Measurements from ENCODE around the gene MOK. TPM values are rescaled to one million over a fixed set of nuclear protein-coding genes. Genes with fewer than 3 reads are reported as not detected.

Gene MOK
- total and polyA plus RNA-seq, 2 donors (not counting 1 experiment from before 2014, with no cell fraction given), result 4.3 to 4.7 TPM

DNA sequence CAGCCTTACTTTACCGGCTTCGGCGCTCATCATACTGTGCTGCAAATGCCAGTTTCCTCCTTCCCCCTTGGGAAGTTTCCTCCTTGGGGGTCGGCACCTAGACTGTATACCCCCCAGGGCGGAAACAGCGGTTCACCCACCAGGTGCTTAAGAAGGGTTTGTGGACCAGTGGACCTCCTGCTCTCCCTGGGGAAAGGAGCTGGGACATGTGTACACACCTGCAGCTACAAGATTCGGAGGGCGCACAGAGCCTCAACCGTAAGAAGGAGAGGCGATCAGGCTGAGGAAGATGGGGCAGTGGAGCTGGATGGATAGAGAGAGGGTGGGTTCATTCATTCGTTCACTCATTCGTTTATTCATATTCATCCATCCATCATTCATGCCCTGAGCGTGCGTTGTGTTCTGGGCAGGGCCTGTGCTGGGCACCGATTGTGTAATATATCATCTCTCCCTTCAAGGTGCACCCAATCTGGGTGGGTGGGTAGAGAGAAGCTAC is 13.9 kb upstream of the MOK start:
- peaks cover 4% of the 10 kb centered on the region for H3K79me2 ChIP-seq (ENCODE audit: control insufficient read depth, insufficient read depth, low read length)
- DNase-seq (ENCODE audit: low read depth in 2 of 2), result no peak
- H3K36me3 ChIP-seq (ENCODE audit: control insufficient read depth, insufficient read depth, low read length), result no peaks in the 10 kb centered on the region
- H3K27me3 ChIP-seq (ENCODE audit: control insufficient read depth, insufficient read depth, low read length), result no peaks in the 10 kb centered on the region
- no peak for TF ChIP-seq EZH2 (IDR thresholded peaks at IDR 0.05; ENCODE audit: low read length, missing control alignments)
- TF ChIP-seq, protein P1, sequence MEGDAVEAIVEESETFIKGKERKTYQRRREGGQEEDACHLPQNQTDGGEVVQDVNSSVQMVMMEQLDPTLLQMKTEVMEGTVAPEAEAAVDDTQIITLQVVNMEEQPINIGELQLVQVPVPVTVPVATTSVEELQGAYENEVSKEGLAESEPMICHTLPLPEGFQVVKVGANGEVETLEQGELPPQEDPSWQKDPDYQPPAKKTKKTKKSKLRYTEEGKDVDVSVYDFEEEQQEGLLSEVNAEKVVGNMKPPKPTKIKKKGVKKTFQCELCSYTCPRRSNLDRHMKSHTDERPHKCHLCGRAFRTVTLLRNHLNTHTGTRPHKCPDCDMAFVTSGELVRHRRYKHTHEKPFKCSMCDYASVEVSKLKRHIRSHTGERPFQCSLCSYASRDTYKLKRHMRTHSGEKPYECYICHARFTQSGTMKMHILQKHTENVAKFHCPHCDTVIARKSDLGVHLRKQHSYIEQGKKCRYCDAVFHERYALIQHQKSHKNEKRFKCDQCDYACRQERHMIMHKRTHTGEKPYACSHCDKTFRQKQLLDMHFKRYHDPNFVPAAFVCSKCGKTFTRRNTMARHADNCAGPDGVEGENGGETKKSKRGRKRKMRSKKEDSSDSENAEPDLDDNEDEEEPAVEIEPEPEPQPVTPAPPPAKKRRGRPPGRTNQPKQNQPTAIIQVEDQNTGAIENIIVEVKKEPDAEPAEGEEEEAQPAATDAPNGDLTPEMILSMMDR (conservative IDR thresholded peaks at IDR 0.05 in 1 of 2, IDR thresholded peaks at IDR 0.05 in 1 of 2; ENCODE audit: low read depth in 1 of 2, low read length in 2 of 2), result no peak
- no peaks in the 10 kb centered on the region for H4K20me1 ChIP-seq (ENCODE audit: control insufficient read depth, extremely low read depth, insufficient read depth, low read length)
- peak overlapping the region; percentile 91 for H3K4me2 ChIP-seq (ENCODE audit: extremely low read depth, insufficient read depth, low read length)
- peak overlapping the region; percentile 90 for H3K27ac ChIP-seq (ENCODE audit: insufficient read depth, low read length)
- H3K9ac ChIP-seq (ENCODE audit: insufficient read depth, low read length), result peak overlapping the region; percentile 87
- H3K4me3 ChIP-seq (replicated peaks in 1 of 4; ENCODE audit: control extremely low read depth in 1 of 4, insufficient read depth in 1 of 4, low read depth in 3 of 4, low read length in 4 of 4), result peak overlapping the region; percentile 61 to 92 (median 77)
- peaks cover 7% of the 10 kb centered on the region for H3K4me1 ChIP-seq (ENCODE audit: control insufficient read depth, extremely low read depth, insufficient read depth, low read length)
- no peaks in the 10 kb centered on the region for H3K9me3 ChIP-seq (ENCODE audit: control insufficient read depth, insufficient read depth, low read depth, low read length)
- peak overlapping the region; percentile 65 for H2AFZ ChIP-seq (ENCODE audit: low read length)

DNA sequence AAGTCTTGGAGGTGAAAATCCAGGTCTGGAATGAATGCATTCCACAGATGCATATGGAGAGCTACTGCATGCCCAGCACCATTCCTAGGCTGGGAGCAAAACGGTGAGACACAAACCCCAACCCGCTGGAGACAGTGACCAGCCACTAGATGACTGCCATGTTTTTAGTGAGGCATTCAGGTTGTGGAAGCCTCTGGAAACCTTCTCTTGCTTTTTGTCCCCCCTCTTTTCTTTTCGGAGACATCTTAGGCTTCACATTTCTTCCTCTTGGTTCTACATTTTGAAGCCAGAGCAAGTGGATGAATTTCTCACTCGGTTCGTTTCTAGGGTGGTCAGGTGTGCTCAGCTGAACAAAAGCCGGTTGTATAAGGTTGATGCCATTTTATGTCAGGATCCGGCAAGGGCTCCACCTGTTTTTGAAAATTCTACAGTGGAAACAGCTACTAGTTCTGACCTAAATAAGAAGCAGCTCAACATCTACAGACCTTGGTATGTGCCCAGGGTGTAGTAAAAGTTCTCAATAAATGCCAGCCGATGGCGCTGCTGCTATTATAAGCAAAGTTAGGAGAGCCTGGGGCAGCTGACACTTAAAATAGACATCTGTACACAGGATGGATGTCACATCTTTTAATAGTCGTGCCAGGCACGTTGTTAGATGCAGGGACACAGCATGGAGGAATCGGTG is 12.7 kb upstream of the MOK start:
- Histone ChIP-seq H3K79me2 (ENCODE audit: control insufficient read depth, insufficient read depth, low read length) (peaks cover 4% of the 10 kb centered on the region), H3K36me3 (ENCODE audit: control insufficient read depth, insufficient read depth, low read length) (no peaks in the 10 kb centered on the region), H3K27ac (ENCODE audit: insufficient read depth, low read length) (no peak overlapping the region), H3K9me3 (ENCODE audit: control insufficient read depth, insufficient read depth, low read depth, low read length) (no peaks in the 10 kb centered on the region), H3K4me2 (ENCODE audit: extremely low read depth, insufficient read depth, low read length) (peak overlapping the region; percentile 21), H3K27me3 (ENCODE audit: control insufficient read depth, insufficient read depth, low read length) (no peaks in the 10 kb centered on the region), H3K9ac (ENCODE audit: insufficient read depth, low read length) (no peak overlapping the region), H3K4me3 (replicated peaks in 1 of 4; ENCODE audit: control extremely low read depth in 1 of 4, insufficient read depth in 1 of 4, low read depth in 3 of 4, low read length in 4 of 4) (peak overlapping the region; percentile 17 to 65 (median 50)), H3K4me1 (ENCODE audit: control insufficient read depth, extremely low read depth, insufficient read depth, low read length) (peaks cover 9% of the 10 kb centered on the region), H2AFZ (ENCODE audit: low read length) (peak overlapping the region; percentile 6), H4K20me1 (ENCODE audit: control insufficient read depth, extremely low read depth, insufficient read depth, low read length) (no peaks in the 10 kb centered on the region)
- DNase-seq (ENCODE audit: low read depth in 2 of 2), result no peak
- TF ChIP-seq, protein P1 (conservative IDR thresholded peaks at IDR 0.05 in 1 of 2, IDR thresholded peaks at IDR 0.05 in 1 of 2; ENCODE audit: low read depth in 1 of 2, low read length in 2 of 2), result no peak

DNA sequence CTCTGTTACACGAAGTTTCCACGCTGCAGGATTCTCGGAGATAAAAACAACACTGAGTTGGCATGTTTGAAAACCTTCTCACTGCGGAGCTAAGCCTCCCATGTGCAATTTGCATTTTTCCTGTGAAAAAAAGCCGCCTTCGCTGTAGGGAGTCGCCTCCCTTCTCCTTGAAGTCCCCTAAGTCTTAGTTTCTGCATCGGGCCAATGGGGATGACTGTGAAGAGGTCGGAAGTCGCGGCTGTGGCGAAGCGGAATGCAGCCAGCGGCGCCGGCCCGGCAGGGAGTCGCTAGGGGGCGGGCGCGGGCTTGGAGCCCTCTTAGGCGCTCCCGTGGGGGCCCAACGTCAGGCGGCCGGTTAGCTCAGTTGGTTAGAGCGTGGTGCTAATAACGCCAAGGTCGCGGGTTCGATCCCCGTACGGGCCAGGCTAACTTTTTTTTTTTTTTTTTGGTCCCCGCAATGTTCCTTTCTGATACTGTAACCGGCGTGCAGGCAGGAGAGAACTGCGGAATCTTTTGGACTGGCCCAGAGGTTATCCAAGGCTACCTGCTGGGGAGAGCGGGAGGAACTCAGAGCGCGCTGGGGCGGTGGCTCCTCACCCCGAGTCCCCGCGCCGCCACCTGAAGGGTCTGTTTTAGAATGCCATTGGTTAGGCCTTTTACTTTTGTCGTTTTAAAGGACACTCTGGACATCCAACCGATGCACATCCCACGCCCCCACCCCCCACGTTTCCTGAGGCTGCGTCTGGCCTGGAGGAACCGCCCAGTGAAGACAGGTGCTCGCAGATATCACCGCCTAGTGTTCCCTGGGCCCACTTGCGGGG is 12.0 kb upstream of the MOK start:
- Histone ChIP-seq H3K27me3 (ENCODE audit: control insufficient read depth, insufficient read depth, low read length) (no peaks in the 10 kb centered on the region), H3K9ac (ENCODE audit: insufficient read depth, low read length) (peak overlapping the region; percentile 4), H4K20me1 (ENCODE audit: control insufficient read depth, extremely low read depth, insufficient read depth, low read length) (no peaks in the 10 kb centered on the region), H3K9me3 (ENCODE audit: control insufficient read depth, insufficient read depth, low read depth, low read length) (no peaks in the 10 kb centered on the region), H3K79me2 (ENCODE audit: control insufficient read depth, insufficient read depth, low read length) (peaks cover 4% of the 10 kb centered on the region), H3K36me3 (ENCODE audit: control insufficient read depth, insufficient read depth, low read length) (no peaks in the 10 kb centered on the region), H3K4me2 (ENCODE audit: extremely low read depth, insufficient read depth, low read length) (peak overlapping the region; percentile 99), H3K4me3 (replicated peaks in 1 of 4; ENCODE audit: control extremely low read depth in 1 of 4, insufficient read depth in 1 of 4, low read depth in 3 of 4, low read length in 4 of 4) (peak overlapping the region; percentile 47 to 65 (median 57)), H3K27ac (ENCODE audit: insufficient read depth, low read length) (peak overlapping the region; percentile 69), H3K4me1 (ENCODE audit: control insufficient read depth, extremely low read depth, insufficient read depth, low read length) (peaks cover 9% of the 10 kb centered on the region), H2AFZ (ENCODE audit: low read length) (peak overlapping the region; percentile 84)
- no peak for TF ChIP-seq EZH2 (IDR thresholded peaks at IDR 0.05; ENCODE audit: low read length, missing control alignments)
- TF ChIP-seq, protein P1 (conservative IDR thresholded peaks at IDR 0.05 in 1 of 2, IDR thresholded peaks at IDR 0.05 in 1 of 2; ENCODE audit: low read depth in 1 of 2, low read length in 2 of 2), result peak; percentile 65 to 70
- DNase-seq (ENCODE audit: low read depth in 2 of 2), result peak; percentile 89 to 95
